ENCODE results near the gene RPH3AL. TPM values are rescaled to one million over a fixed set of nuclear protein-coding genes. Genes with fewer than 3 reads are reported as not detected.
"Not testable (repeated sequence)": the region's sequence is repeated elsewhere in the genome, so short reads cannot be mapped to it uniquely, and the experiment has no call there.

The RPH3AL gene
- total RNA-seq, 1 donor from 2014 or later, result 0.78 TPM

DNA sequence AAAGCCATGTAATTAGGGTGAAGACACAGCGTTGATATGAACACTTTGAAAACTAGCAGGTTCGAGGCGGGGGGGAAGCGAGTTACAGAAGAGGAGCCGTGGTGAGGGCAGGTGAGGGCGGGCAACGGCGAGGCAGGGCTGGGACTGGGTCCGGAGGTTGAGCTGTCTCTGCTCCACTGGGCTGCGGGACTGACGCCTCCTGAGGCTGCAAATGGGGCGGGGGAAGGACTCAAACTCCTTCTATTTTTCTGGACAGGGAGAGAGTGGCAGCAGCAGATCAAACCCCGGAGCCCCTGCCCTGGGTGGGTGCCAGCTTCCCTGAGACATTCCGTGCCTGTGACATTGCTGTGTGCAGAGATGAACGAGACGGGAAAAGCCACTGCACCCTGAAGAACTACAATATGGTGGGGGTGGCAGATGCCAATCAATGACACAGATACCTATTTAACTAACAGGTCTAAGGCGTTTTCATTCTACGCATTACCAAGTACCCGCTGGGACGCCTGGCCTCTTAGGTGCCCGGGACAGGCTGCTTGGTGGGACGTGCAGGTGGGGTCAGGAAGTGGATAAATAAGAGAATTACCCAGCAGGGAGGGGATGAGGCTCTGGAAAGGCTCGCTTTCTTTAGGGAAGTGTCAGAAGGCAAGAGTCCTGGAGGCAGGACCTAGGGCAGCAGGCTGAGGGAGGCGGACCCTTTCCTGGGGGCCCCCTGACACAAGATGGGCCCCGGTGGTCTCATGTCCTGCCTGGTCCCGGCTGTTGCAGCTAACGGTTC is 30.4 kb downstream of the RPH3AL start:
- peaks cover 3% of the 10 kb centered on the region for H3K36me3 Mint-ChIP-seq (ENCODE audit: unreplicated experiment)
- H3K9me3 Mint-ChIP-seq (ENCODE audit: unreplicated experiment), result peaks cover 11% of the 10 kb centered on the region
- peaks cover 9% of the 10 kb centered on the region for H3K27me3 Mint-ChIP-seq (ENCODE audit: unreplicated experiment)
- no peak for DNase-seq (ENCODE audit: extremely low spot score, unreplicated experiment)
- TF ChIP-seq CTCF (IDR thresholded peaks at IDR 0.05), result no peak
- no peak overlapping the region for H3K4me3 Mint-ChIP-seq (ENCODE audit: unreplicated experiment)
- H3K4me1 Mint-ChIP-seq (ENCODE audit: unreplicated experiment), result no peaks in the 10 kb centered on the region
- H3K27ac Mint-ChIP-seq (ENCODE audit: unreplicated experiment), result no peak overlapping the region

- peaks cover 11% of the 10 kb centered on the region for H3K9me3 Mint-ChIP-seq (ENCODE audit: unreplicated experiment)
- no peak for TF ChIP-seq CTCF (IDR thresholded peaks at IDR 0.05)
- H3K36me3 Mint-ChIP-seq (ENCODE audit: unreplicated experiment), result peaks cover 3% of the 10 kb centered on the region
- DNase-seq (ENCODE audit: extremely low spot score, unreplicated experiment), result no peak
- no peaks in the 10 kb centered on the region for H3K4me1 Mint-ChIP-seq (ENCODE audit: unreplicated experiment)
- H3K27ac Mint-ChIP-seq (ENCODE audit: unreplicated experiment), result no peak overlapping the region
- peaks cover 9% of the 10 kb centered on the region for H3K27me3 Mint-ChIP-seq (ENCODE audit: unreplicated experiment)
- H3K4me3 Mint-ChIP-seq (ENCODE audit: unreplicated experiment), result no peak overlapping the region
These were observed 31.1 kb downstream of the RPH3AL start for GRCh38 chr17:321386-321941.

DNA sequence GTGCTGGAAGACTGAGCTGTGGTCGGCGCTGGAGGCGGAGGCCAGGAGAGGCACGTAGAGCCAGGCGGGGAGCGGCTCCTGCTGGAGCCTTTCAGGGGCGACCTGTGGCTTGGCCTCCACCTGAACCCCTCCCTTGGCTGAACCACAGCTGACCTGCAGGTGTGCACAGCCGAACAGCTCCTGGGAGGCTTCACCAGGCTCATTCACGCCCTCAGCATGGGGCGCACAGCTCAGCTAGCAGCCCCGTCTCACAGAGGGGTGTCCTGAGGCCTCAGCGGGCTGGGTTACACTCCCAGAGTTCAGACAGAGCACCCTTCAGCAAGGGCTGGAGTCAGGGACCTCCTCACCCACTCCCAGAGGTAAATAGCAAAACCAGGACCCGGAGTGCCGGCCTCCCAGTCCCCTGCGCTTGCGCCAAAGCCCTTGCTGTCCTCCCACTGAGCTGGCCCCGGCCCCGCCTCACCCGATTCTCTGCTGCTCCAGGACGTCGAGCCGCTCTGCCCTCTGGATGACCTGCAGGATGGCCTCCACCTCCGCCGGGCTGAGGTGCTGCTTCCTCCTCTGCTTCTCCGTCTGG is 31.7 kb downstream of the RPH3AL start:
- TF ChIP-seq CTCF (IDR thresholded peaks at IDR 0.05), result no peak
- Mint-ChIP-seq H3K4me1 (ENCODE audit: unreplicated experiment) (no peaks in the 10 kb centered on the region), H3K36me3 (ENCODE audit: unreplicated experiment) (peaks cover 3% of the 10 kb centered on the region), H3K9me3 (ENCODE audit: unreplicated experiment) (peaks cover 14% of the 10 kb centered on the region), H3K27me3 (ENCODE audit: unreplicated experiment) (peaks cover 9% of the 10 kb centered on the region), H3K27ac (ENCODE audit: unreplicated experiment) (no peak overlapping the region), H3K4me3 (ENCODE audit: unreplicated experiment) (no peak overlapping the region)
- DNase-seq (ENCODE audit: extremely low spot score, unreplicated experiment), result no peak

DNA sequence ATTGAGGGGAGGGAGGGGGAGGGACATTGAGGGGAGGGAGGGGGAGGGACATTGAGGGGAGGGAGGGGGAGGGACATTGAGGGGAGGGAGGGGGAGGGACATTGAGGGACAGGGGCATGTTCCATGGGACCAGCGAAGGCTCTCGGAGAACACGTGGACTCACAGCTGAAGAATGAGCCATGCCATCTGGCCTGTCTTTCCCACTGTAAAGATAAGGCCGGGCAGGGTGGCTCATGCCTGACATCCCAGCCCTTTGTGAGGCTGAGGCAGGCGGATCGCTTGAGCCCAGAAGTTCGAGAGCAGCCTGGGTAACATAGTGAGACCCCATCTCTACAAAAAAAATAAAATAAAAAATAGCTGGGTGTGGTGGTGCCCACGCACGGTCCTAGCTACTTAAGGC is 32.5 kb downstream of the RPH3AL start:
- TF ChIP-seq CTCF (IDR thresholded peaks at IDR 0.05), result no peak
- no peak overlapping the region for H3K4me3 Mint-ChIP-seq (ENCODE audit: unreplicated experiment)
- H3K4me1 Mint-ChIP-seq (ENCODE audit: unreplicated experiment), result no peaks in the 10 kb centered on the region
- H3K9me3 Mint-ChIP-seq (ENCODE audit: unreplicated experiment), result peaks cover 20% of the 10 kb centered on the region
- H3K27ac Mint-ChIP-seq (ENCODE audit: unreplicated experiment), result no peak overlapping the region
- H3K36me3 Mint-ChIP-seq (ENCODE audit: unreplicated experiment), result peaks cover 3% of the 10 kb centered on the region
- H3K27me3 Mint-ChIP-seq (ENCODE audit: unreplicated experiment), result peaks cover 9% of the 10 kb centered on the region
- DNase-seq (ENCODE audit: extremely low spot score, unreplicated experiment), result no peak

DNA sequence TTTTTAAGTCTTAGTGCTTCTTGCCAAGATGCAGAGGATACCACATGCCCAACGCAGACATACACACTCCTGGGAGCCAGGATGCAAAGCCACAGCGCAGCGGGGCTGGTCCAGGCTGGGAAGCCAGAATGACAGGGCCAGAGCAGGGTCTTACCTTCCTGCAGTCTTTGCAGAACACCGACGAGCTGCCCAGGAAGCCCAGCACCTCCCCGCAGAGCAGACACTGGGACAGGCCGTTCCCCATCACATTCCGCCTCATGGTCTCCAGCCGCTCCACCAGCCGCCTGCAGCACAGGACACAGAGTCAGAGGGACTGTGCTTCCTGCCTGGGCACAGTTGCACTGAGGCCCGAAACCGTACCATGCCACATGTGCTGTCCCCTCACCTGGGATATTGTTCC is 33.3 kb downstream of the RPH3AL start:
- Mint-ChIP-seq H3K36me3 (ENCODE audit: unreplicated experiment) (peaks cover 3% of the 10 kb centered on the region), H3K27ac (ENCODE audit: unreplicated experiment) (no peak overlapping the region), H3K27me3 (ENCODE audit: unreplicated experiment) (peaks cover 9% of the 10 kb centered on the region), H3K9me3 (ENCODE audit: unreplicated experiment) (peaks cover 20% of the 10 kb centered on the region), H3K4me3 (ENCODE audit: unreplicated experiment) (no peak overlapping the region), H3K4me1 (ENCODE audit: unreplicated experiment) (no peaks in the 10 kb centered on the region)
- no peak for DNase-seq (ENCODE audit: extremely low spot score, unreplicated experiment)
- TF ChIP-seq CTCF (IDR thresholded peaks at IDR 0.05), result no peak

GRCh38 chr17:317070-317469 is 35.5 kb downstream of the RPH3AL start:
- H3K27me3 Mint-ChIP-seq (ENCODE audit: unreplicated experiment); H3K27ac Mint-ChIP-seq (ENCODE audit: unreplicated experiment); H3K4me1 Mint-ChIP-seq (ENCODE audit: unreplicated experiment); H3K36me3 Mint-ChIP-seq (ENCODE audit: unreplicated experiment); H3K4me3 Mint-ChIP-seq (ENCODE audit: unreplicated experiment); DNase-seq (ENCODE audit: extremely low spot score, unreplicated experiment): not testable (repeated sequence)
- peaks cover 20% of the 10 kb centered on the region for H3K9me3 Mint-ChIP-seq (ENCODE audit: unreplicated experiment)

DNA sequence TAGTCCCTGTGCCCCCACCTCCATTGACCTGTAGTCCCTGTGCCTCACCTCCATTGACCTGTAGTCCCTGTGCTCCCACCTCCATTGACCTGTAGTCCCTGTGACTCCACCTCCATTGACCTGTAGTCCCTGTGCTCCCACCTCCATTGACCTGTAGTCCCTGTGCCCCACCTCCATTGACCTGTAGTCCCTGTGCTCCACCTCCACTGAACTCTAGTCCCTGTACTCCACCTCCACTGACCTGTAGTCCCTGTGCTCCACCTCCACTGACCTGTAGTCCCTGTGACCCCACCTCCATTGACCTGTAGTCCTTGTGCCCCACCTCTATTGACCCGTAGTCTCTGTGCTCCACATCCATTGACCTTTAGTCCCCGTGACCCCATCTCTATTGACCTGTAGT is 37.2 kb downstream of the RPH3AL start:
- not testable (repeated sequence) for H3K27ac Mint-ChIP-seq (ENCODE audit: unreplicated experiment); H3K4me3 Mint-ChIP-seq (ENCODE audit: unreplicated experiment); H3K4me1 Mint-ChIP-seq (ENCODE audit: unreplicated experiment); H3K36me3 Mint-ChIP-seq (ENCODE audit: unreplicated experiment); DNase-seq (ENCODE audit: extremely low spot score, unreplicated experiment)
- Mint-ChIP-seq H3K27me3 (ENCODE audit: unreplicated experiment) (peaks cover 10% of the 10 kb centered on the region), H3K9me3 (ENCODE audit: unreplicated experiment) (peaks cover 20% of the 10 kb centered on the region)

Measured in osteocyte (in vitro differentiated cells).